RKO (cell line): ENCODE results near the gene ISCU.

Experiments used
- DNase-seq: peaks from one replicate; pipeline ENCODE4 v3.0.0-alpha.2; 2016; ENCODE audit warnings: low spot score

The ISCU gene

DNA sequence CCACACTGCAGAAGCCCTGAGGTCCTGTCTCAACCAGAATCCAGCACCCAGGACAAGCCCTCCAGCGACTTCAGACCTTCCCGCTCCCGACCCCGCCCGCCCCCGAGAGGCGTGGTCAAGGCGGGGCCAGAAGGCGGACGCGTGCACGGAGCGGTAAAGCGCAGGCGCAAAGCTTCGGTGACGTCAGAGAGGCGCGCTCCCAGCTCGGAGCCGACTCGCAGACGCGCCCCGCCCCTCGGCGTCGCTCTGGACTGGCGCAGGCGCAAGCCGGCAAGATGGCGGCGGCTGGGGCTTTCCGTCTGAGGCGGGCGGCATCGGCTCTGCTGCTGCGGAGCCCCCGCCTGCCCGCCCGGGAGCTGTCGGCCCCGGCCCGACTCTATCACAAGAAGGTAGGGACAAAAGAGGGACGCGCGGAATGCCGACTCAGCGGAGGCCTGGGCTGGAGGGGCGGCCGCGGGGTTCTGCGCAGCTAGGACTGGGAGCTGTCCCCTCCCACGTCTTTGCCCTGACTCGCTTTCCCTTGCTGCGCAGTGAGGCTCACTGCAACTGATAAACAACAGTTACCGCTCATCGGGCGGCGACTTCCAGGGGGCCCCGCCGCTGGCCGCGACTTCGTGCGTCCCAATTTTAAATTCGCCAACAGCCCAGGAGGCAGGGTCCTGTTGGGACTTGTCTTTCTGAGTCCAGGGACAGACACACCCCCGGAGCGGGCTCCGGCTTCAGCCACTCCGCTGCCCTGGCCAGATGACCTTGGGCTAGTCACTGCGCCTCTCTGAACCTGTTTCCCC, at the start of gene ISCU:
Gene ISCU, plus strand, starts transcription at position 249 of the 788 bp plus-strand sequence. Its CDS starts 27 bp downstream, at position 276.
- DNase-seq: peak; percentile 95

DNA sequence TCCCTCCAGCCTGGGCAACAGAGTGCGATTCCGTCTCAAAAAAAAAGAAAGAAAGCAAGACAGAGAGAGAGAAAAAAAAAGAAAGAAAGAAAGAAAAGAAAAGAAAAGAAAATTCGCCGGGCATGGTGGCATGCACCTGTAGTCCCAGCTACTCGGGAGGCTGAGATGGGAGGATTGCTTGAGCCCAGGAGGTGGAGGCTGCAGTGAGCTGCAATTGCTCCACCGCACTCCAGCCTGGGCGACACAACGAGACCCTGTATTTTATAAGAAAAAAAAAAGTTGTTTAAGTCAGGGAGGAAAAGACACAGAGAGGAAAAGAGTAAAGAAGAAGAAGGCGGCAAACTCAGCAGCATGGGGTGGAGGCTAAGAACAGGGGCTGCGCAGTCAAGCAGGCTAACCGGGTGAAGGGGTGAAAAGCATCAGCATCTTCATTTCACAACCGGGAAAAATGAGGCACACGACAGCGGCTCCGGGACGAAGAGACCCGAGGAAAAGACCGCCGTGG, 47.9 kb upstream of the ISCU start:
- no peak for DNase-seq

DNA sequence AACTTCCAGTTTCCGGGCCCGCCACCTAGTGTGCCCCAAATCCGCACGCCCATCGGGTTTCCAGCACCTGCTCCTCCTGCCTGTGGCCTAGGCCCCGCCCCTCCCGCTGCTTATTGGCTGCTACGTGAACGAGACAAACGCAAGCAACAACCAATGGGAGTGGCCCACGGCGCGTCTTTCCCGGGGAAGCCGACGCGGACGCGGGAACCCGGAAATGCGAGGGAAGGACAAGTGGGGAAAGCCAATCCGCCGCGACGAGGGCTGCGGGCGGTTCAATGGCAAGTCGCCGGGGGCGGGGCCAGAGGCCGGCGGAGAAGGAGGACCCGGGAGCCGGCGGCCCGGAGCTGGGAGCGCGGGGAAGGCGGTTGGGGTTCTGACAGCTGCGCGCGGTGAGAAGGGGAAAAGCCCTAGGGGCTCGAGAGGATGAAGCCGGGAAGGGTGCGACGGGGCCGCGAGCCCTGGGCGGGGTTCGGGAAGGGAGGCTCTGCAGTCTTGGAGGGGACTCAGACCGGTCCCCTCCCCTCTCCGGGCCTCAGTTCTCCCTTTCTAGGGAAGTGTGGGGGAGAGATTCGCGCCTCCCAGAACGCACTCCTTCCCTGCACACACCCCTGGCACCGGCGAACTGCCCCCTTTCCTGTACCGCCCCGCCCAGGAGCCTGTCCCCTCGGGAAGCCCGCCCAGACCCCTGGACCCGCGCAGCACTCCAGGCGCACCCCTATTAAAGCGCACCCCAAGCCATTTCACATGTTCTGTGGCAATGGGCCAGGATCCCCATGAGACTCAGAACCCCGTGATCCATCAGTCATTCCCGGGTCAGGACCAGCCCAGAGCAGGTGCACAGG, 47.2 kb upstream of the ISCU start, which contains the start of gene FICD:
Gene FICD, plus strand, starts transcription at position 305 of the 842 bp plus-strand sequence. CDS start 1,696 bp downstream, outside the sequence.
- DNase-seq: peak; percentile 99

DNA sequence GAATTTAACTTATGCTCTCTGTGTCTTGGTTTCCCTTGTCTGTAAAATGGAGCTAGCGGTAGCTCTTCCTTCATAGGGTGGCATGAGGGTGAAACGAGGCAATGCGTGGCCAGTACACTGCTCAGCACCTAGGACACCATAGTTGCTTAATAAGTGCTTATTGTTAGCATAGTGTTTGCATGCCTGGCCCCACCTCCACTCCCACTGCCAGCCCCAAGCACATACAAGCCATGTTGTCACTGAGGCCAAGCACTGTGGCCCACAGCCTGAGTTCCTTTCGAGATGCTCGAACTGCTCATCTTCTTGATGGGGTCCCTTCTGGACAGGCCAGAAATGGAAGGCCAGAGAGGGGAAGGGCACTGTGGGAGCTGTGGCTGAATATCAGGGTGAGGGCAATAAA, 46.5 kb upstream of the ISCU start:
- peak; percentile 34 for DNase-seq

DNA sequence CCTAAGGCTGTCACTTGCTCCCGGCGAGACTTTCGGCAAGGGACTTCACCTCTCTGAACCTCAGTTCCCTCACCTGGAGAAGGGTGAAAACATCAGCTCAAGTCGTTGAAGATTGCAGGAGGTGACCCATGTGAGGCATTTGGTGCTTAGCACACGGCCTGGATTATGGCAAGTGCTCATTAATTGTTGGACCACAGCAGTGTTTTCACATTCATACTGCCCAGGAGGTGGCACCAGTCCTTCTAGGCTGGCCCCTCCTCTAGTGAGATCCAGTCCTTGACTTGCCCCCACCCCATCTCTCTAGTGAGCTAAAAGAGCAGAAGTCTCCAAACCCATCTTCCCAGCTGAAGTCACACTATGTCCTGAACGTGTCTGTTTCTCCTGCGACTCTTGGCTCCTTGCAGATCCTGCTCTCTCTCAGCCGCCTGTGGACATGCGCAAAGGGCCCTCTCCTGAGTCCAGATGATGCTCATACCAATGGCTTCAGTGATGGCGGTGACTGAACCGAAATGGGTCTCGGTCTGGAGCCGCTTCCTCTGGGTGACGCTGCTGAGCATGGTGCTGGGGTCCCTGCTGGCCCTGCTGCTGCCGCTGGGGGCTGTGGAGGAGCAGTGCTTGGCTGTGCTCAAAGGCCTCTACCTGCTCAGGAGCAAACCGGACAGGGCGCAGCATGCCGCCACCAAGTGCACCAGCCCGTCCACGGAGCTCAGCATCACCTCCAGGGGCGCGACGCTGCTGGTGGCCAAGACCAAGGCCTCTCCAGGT, 45.7 kb upstream of the ISCU start:
- peak; percentile 24 for DNase-seq

DNA sequence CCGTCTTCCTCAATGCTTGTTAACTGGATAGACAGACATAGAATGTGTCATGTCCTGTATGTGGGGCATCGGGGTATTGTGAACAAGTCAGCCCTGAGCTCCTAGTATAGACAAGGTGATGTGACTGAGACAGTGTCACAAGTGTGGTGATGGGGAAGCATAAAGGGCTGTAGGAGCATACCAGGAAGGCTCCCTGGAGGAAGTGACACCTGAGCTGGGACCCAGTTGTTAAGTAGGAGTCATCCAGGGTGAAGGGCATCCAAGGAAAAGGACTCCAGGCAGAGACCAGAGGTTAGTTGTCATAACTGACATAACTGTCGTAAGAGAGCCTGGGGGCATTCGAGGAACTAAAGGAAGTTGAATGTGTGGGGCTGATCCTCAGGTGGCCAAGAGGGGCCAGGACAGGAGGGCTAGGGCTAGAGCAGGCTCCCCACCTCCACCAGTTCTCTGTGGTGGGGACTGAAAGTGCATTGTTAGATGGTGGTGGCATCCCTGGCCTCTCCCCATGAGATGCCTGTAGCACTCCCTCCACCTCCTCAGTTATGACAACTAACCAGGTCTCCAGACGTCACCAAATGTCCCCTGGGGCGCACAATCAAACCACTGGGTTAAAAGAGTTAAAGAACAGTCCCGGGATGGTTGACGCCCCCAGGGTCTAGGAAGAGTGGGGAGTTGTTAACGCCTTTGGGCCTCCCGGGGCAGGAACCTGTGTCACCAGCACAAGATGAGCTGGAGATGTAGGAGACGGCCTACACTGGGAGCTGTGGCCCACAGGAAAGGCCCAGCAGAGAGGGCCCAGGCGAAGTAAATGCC, 44.9 kb upstream of the ISCU start:
- DNase-seq: no peak

DNA sequence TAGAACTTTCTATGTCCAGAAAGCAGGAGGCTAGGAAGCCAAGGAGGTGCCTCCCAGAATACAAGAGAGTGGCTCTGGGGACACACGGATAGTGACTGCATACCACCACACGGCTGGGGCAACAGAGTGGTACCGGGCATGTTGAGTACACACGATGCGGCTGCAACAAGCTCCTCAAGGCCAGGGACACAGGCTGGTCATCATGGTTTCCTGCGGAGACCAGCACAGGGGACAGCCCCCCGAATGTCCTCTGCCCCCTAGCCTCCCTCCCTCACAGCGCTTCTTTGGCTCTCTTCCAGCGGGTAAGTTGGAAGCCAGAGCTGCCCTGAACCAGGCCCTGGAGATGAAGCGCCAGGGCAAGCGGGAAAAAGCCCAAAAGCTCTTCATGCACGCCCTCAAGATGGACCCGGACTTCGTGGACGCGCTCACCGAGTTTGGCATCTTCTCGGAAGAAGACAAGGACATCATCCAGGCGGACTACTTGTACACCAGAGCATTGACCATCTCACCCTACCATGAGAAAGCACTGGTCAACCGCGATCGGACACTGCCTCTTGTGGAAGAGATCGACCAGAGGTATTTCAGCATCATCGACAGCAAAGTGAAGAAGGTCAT, 44.2 kb upstream of the ISCU start:
- no peak for DNase-seq

DNA sequence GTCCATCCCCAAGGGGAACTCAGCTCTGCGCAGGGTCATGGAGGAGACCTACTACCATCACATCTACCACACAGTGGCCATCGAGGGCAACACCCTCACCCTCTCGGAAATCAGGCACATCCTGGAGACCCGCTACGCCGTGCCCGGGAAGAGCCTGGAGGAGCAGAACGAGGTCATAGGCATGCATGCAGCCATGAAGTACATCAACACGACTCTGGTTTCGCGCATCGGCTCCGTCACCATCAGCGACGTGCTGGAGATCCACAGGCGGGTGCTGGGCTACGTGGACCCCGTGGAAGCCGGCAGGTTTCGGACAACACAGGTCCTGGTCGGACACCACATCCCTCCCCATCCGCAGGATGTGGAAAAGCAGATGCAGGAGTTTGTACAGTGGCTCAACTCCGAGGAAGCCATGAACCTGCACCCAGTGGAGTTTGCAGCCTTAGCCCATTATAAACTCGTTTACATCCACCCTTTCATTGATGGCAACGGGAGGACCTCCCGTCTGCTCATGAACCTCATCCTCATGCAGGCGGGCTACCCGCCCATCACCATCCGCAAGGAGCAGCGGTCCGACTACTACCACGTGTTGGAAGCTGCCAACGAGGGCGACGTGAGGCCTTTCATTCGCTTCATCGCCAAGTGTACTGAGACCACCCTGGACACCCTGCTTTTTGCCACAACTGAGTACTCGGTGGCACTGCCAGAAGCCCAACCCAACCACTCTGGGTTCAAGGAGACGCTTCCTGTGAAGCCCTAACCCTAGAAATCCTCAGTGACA, 43.5 kb upstream of the ISCU start:
- DNase-seq: no peak

DNA sequence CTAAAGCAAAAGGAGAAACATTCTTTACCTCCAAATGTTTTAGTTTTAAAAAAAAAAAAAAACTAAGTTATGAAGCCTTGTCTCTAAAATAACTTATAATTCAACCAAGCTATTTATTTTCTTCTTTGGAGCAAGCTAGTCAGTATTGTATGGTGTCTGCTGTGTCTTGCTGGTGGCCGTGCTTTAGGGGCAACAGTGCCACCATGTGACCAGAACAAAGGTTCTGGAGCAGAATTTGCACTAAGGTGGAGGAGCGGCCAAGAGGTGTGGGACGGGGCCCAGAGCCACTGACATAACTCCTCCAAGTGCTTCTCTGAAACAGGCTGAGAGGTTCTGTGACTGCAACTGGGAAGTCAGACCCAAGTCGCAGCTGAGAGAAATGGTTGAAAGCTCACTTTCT, 42.8 kb upstream of the ISCU start:
- DNase-seq: no peak

DNA sequence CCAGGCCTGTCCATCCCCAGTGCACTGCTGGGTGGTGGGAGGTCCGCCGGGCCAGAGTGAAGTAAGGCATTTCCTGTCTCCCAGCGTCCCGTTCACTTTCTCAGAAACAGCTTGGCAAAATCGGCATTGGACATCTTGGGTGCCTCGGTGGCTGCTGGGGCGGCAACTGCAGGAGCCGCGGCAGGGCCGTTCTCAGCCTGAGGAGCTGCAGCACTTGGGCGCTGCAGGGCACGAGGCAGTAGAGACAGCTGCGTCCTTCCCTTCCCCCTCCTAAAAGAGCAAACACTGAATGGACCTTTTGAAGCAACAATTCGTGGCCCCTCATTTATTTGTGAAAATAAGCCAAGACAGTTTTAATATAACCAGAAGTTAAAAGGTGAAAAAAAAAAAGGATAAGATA, 39.0 kb upstream of the ISCU start:
- DNase-seq: no peak

DNA sequence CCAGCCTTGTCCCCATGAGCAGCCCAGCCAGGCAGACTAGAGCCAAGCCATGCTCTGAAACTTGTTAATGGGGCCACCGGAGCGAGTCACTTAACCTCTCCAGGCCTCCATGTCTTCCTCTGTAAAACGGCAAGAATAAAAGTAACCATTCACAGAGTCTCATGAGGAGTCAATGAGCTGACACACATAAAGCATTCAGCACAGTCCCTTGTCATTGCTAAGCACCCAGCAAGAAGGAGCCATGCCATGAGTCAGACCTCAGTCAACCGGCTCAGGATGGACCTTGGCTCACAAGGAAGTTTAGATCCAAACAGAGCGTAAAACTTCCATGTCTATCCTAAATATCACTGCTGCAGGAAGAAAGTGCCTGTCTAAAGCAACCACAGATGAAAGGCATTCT, 36.7 kb upstream of the ISCU start:
- DNase-seq: peak; percentile 76

DNA sequence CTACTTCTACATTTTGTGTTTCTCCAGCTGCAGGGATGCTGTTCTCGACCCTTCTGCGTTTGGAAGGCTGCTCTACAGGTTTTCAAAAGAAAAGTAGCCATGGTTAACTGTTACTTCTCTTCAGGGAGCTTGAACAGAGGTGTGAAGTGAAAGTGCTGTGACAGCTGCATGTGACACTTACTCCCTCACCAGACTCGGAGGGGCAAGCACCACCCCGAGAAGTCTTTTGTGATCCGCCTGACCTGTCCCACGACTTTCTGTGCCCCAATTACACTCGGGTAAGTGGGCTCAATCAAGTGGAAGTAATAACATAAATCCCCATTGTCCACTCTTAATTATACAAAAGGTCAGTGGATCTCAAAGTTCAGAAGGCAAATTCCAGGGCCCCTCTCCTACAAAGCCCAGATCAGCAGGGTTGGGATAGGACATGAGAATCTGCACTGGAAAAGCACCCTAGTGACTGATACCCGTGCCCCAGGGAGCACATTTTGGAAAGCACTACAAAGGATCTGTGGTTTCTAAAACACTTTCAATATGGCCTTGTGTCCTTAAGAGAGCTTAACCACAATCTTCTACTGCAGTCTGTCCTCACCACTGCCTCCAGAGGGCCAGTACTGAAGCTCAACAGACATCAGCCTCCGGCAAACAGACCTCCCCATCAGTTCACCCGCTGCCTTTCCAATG, 35.8 kb upstream of the ISCU start:
- no peak for DNase-seq

DNA sequence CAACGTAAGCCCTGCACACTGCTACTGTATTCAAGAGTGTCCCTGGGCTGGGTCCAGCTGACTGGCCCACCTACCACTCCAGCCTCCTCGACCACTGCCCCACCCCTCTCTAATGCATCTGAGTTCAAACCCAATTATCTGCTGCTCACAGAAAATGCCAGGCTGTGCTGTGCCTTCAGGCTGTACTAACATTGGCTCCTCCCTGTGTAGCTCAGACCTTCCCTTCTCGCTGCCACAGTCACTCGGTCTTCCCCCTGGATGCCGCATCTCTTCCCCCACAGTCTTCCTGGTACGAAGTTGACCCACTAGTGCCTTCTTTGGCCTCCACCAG, 35.3 kb upstream of the ISCU start:
- no peak for DNase-seq

DNA sequence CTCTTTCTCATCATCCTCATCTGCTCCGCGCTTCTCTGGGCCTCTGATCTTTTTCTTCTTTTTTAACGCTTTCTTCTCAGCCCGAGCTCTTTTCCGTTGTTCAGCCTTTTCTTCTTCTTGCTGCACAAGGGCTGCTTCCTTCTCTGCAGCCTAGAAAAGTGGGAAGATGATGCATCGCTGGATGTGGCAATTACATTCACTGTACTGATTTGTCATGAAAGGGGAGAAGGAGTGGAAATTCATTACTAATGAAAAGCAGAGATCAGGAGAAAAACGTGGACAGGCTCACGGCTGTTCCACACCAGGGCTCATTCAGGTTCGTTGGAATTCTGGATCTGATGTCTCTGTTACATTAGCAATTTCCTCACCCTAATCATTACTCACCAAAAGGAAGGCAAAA, 32.2 kb upstream of the ISCU start:
- no peak for DNase-seq

DNA sequence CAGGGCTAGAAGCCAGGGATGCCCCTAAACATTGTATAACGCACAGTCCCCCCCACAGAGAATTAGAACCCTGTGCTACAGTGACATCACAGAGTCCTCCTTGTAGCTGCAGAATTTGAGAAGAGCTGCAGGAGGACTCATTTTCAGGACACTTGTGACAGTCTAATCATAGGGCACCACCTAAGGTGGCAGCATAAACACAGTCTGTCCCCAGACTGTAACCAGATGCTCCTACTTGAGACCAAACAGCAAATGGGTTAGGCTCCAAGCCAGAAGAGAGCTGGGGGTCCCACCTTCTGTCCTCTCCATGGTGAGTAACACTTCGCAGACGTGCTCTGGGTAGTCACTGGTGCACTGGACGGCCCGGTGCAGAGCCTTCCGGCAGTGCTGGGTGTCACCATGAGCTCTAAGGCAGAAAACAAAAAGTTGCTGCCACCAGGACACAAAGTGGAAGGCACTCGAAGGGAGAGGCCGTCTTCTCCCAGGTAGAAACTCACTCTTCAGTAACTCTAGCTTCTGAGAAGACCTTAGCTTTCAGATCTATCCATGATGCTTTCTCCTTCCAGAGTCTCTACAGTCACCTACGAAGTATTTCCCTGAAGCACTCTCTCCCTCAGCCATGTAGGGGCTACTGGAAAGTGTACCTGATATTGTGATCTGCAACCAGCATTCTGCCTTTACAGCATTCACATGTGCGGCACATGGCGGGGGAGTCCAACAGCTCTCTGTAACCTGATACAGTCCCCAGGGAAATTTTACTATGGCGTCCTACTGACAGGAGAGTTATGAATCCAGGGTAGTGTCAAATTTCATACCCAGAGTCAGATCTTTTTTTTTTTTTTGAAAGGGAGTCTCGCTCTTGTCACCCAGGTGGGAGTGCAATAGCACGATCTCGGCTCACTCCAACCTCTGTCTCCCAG, 30.2 kb upstream of the ISCU start:
- DNase-seq: no peak

DNA sequence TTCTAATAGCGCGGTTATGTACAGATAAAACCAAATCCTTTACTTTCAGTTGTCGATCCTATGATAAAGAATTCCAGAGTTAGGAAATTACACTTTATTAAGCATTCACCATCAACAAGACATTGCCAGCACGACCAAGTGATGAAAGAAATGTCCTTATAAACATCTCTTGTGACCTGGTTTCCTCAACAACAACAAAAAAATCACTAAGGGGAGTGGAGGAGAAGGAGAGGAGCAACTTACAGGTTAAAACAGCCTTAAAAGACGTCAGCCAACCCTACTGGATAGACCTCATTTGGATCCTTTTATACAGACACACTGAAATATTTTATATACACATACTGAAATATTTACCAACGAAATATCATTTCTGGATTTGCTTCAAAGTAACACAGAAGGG, 24.2 kb upstream of the ISCU start:
- DNase-seq: no peak

DNA sequence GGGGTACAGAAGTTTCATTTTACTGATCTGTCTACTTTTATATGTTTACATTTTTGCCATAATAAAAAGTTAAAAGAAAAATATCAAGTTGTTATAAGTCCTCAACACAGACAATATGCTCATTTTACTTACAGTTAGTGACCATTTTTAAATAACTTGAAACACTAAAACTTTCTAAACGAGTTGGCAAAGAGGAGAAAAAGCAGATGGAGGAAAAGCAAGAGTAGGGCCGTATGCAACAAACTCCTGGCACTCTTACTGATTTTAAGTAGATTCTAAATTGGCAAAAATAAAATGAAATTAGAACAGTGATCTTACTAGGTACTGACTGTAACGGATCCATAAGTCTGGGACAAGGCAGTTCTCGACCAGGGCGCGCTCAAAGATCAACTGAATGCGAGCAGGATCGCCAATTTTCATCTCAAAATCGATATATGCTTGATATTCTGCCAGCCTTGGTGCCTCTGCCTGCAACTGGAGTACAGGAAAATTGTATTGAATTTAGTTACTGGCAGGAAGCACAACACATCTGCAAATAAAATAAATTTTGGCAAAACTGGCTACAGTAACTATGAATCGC, 23.7 kb upstream of the ISCU start:
- no peak for DNase-seq

DNA sequence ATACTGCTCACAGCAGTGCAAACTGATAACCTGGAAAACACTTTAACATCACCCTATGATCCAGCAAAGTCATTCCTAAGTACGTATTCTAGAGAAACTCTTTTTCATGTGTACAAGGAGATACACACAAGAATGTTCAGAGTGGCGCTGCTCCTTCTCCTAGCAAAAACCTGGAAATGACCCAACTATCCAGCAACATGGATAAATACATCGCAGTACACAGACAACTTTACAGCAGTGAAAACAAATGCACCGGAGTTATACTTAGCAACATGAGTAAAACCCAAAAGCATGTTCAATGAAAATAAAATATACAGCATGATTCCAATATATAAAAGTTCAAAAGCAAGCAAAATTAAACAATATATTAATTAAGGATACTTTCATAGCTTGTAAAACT, 20.1 kb upstream of the ISCU start:
- DNase-seq: no peak
